Panc1 (cell line): ENCODE measurements around the gene FTO. TPM values are rescaled to one million over a fixed set of nuclear protein-coding genes. Genes with fewer than 3 reads are reported as not detected.

Experiments used
- ATAC-seq: fragments of 200-7000 bp; cut with Tn5 transposase; 2 replicates; pipeline ENCODE4 v1.9.1; 2020; ENCODE audit warnings: mild to moderate bottlenecking, moderate library complexity
- BruUV-seq: library from RNA; stranded (reverse); fragments of 400-500 nt; replicated peaks from 2 replicates; lab custom pipeline; 2021; lab: Mats Ljungman, UMichigan
- CTCF ChIA-PET: fragments of 300-600 bp; sonication (Branson Sonifier 250); formaldehyde crosslinking; loops from one replicate; lab custom pipeline; 2022; ENCODE audit warnings: antibody characterized with exemption; lab: Charles Lee
- POLR2A ChIA-PET: fragments of 300-600 bp; sonication (Branson Sonifier 250); formaldehyde crosslinking; loops from one replicate; lab custom pipeline; 2022; ENCODE audit warnings: antibody characterized with exemption; lab: Charles Lee
- DNase-seq: peaks from one replicate; pipeline ENCODE4 v3.0.0-alpha.2; 2010; ENCODE audit warnings: low read depth, low spot score
- H3K27ac ChIP-seq: 2 replicates; pipeline ENCODE4 v1.5.1; 2011; ENCODE audit warnings: mild to moderate bottlenecking, low read length, inconsistent platforms
- H3K27me3 ChIP-seq: fragments of 200-500 bp; sonication (Bioruptor generic); 2 replicates; pipeline ENCODE4 v1.6.0; 2014; ENCODE audit warnings: low read length, inconsistent platforms; ENCODE audit not compliant: control insufficient read depth, insufficient read depth
- H3K36me3 ChIP-seq: fragments of 200-500 bp; sonication (Bioruptor generic); 2 replicates; pipeline ENCODE4 v1.5.1; 2014; ENCODE audit warnings: inconsistent platforms, mild to moderate bottlenecking, low read length, moderate library complexity; ENCODE audit not compliant: control insufficient read depth, insufficient read depth
- H3K4me1 ChIP-seq: 2 replicates; pipeline ENCODE4 v1.5.1; 2011; ENCODE audit warnings: inconsistent platforms, mild to moderate bottlenecking, low read length, moderate library complexity; ENCODE audit not compliant: control insufficient read depth, insufficient read depth
- H3K4me3 ChIP-seq, 2 experiments: 2 replicates each; pipeline ENCODE4 v1.5.1; 2011 to 2012; ENCODE audit warnings: low read depth in 2 of 2, low read length in 2 of 2, mild to moderate bottlenecking in 2 of 2, inconsistent platforms in 1 of 2, moderate library complexity in 1 of 2
- H3K9me3 ChIP-seq: fragments of 200-500 bp; sonication (Bioruptor generic); 2 replicates; pipeline ENCODE4 v1.5.1; 2014; ENCODE audit warnings: low read depth, mild to moderate bottlenecking, inconsistent platforms, low read length, moderate library complexity; ENCODE audit not compliant: control insufficient read depth, insufficient read depth
- POLR2AphosphoS5 ChIP-seq: IDR thresholded peaks from 2 replicates; pipeline ENCODE4 v1.6.1; 2012; ENCODE audit warnings: mild to moderate bottlenecking, low read depth, low read length, moderate library complexity
- REST ChIP-seq, 2 experiments: IDR thresholded peaks; 2 replicates each; pipeline ENCODE4 v1.6.1; 2011 to 2012; ENCODE audit warnings: low read depth in 2 of 2, control low read depth in 1 of 2, low read length in 1 of 2, mild to moderate bottlenecking in 1 of 2, moderate library complexity in 1 of 2; ENCODE audit not compliant: insufficient read depth in 1 of 2
- SIN3A ChIP-seq: IDR thresholded peaks from 2 replicates; pipeline ENCODE4 v1.6.1; 2012; ENCODE audit warnings: low read depth, mild to moderate bottlenecking, low read length, moderate library complexity, borderline replicate concordance; ENCODE audit not compliant: insufficient read depth
- TCF7L2 ChIP-seq: IDR thresholded peaks from 2 replicates; pipeline ENCODE4 v1.6.1; 2011; ENCODE audit warnings: mild to moderate bottlenecking, low read depth, low read length, inconsistent platforms
- in situ Hi-C: cut with HindIII; loops from 2 replicates; pipeline ENCODE4 v1.10.0; 2016; ENCODE audit warnings: low sequenced_read_pairs, low pct_unique_long_range_greater_than_20kb
- intact Hi-C: fragments of 100-400 bp; cut with micrococcal nuclease; formaldehyde crosslinking; loops from one replicate; pipeline ENCODE4 v1.10.0; 2022; ENCODE audit not compliant: unreplicated experiment
- total RNA-seq: library from RNA; stranded (reverse); gene quantifications from one replicate; pipeline ENCODE4 v1.2.1, GENCODE V29; 2021; ENCODE audit not compliant: unreplicated experiment
- TF ChIP-seq, protein P1 (sequence below): fragments of 450-650 bp; IDR thresholded peaks from 2 replicates; pipeline ENCODE4 v1.5.1; 2017; ENCODE audit warnings: mild to moderate bottlenecking

FTO gene
- total RNA-seq, 1 experiment from 2014 or later: 38.2 TPM

DNA sequence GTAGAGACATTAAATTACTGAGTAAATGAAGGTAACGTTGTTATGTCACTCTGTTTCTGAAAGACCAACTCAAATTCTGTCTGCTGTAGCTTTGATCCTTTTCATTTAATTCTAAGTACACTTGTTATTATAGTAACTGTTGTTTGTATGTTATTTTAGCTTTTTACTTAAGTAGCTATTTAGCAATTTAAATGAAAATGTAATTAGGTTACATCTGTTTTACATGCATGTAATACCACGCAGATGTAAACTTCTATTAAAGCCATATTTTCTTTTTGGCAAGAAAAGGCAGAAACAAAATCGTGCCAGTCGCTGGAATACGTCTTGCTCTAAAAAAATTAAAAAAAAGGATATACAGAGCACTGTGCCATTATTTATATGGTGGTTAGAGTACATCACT is 282.8 kb downstream of the FTO start:
- CTCF ChIA-PET: no interaction called here
- H3K9me3 ChIP-seq: no peaks in the 10 kb centered on the region
- no peak for TF ChIP-seq TCF7L2
- TF ChIP-seq, protein P1, sequence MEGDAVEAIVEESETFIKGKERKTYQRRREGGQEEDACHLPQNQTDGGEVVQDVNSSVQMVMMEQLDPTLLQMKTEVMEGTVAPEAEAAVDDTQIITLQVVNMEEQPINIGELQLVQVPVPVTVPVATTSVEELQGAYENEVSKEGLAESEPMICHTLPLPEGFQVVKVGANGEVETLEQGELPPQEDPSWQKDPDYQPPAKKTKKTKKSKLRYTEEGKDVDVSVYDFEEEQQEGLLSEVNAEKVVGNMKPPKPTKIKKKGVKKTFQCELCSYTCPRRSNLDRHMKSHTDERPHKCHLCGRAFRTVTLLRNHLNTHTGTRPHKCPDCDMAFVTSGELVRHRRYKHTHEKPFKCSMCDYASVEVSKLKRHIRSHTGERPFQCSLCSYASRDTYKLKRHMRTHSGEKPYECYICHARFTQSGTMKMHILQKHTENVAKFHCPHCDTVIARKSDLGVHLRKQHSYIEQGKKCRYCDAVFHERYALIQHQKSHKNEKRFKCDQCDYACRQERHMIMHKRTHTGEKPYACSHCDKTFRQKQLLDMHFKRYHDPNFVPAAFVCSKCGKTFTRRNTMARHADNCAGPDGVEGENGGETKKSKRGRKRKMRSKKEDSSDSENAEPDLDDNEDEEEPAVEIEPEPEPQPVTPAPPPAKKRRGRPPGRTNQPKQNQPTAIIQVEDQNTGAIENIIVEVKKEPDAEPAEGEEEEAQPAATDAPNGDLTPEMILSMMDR: no peak
- TF ChIP-seq REST (IDR thresholded peaks at IDR 0.05; ENCODE audit: insufficient read depth in 1 of 2, low read depth in 2 of 2, low read length in 1 of 2): no peak
- no peak for TF ChIP-seq POLR2AphosphoS5
- no peak for TF ChIP-seq SIN3A
- POLR2A ChIA-PET: no interaction called here
- no peaks in the 10 kb centered on the region for H3K27me3 ChIP-seq
- no TSS peak for BruUV-seq
- ATAC-seq (no peak), DNase-seq (no peak)
- in situ Hi-C loops: no loop called here
- H3K36me3 ChIP-seq: no peaks in the 10 kb centered on the region
- H3K4me1 ChIP-seq: no peaks in the 10 kb centered on the region
- H3K27ac ChIP-seq: no peak overlapping the region
- no peak overlapping the region for H3K4me3 ChIP-seq
- intact Hi-C loops: no loop called here

GRCh38 chr16:53988136-53988535 is 284.2 kb downstream of the FTO start:
- no peaks in the 10 kb centered on the region for H3K27me3 ChIP-seq
- intact Hi-C loops (no loop called here), in situ Hi-C loops (no loop called here)
- no peak for ATAC-seq
- H3K27ac ChIP-seq: no peak overlapping the region
- DNase-seq: no peak
- H3K4me1 ChIP-seq: no peaks in the 10 kb centered on the region
- H3K36me3 ChIP-seq: no peaks in the 10 kb centered on the region
- POLR2A ChIA-PET: no interaction called here
- CTCF ChIA-PET: no interaction called here
- TF ChIP-seq SIN3A (no peak), REST (IDR thresholded peaks at IDR 0.05; ENCODE audit: insufficient read depth in 1 of 2, low read depth in 2 of 2, low read length in 1 of 2) (no peak), TCF7L2 (no peak), POLR2AphosphoS5 (no peak)
- TF ChIP-seq, protein P1: no peak
- H3K9me3 ChIP-seq: no peaks in the 10 kb centered on the region
- BruUV-seq: no TSS peak
- no peak overlapping the region for H3K4me3 ChIP-seq
